ENCODE measurements around the gene HLA-DRB1. TPM values are rescaled to one million over a fixed set of nuclear protein-coding genes. Genes with fewer than 3 reads are reported as not detected.
"Not testable (repeated sequence)": the region's sequence is repeated elsewhere in the genome, so short reads cannot be mapped to it uniquely, and the experiment has no call there.

Gene HLA-DRB1
- total and polyA plus RNA-seq, 12 donors, result 14.8 to 627 (median 119) TPM

DNA sequence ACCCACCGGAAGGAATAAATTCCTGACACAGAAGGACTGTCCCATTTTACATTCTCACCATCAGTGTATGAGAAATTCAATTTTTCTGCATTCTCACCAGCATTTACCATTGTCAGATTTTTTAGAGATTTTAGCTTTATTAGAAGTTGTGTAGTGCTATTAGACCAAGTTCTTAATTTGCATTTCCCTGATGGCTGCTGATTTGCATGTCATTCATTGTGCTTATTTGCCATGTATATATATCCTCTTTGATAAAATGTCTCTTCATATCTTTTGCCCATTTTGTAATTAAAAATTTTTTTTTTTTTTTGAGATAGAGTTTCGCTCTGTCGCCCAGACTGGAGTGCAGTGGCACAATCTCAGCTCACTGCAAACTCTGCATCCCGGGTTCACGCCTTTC lies 49.8 kb downstream of the HLA-DRB1 start:
- 23 to 52% (median 29%) methylated on average over 2 to 5 of the region's 5 CpGs for WGBS, 4 donors
- intact Hi-C loops (cut with DNase I), result no loop called here

DNA sequence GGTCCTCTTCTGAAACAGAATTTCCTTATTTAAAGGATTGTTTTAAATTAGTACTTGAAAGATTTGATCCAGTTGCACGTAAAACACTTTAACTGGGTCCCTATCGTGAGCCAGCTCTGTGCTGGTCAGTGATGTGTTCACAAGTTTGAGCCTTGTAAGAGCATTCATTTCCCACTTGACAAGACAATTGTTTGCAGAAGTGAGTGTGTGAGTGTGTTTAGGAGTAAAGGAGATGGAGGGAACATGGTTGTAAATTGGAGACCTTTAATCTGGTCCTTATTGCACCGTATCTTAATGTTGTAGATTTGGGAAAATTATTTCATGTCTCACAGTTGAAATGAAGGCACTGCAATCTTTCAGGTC lies 59.2 kb downstream of the HLA-DRB1 start:
- H3K36me3 ChIP-seq (replicated peaks in 1 of 2); H3K4me1 ChIP-seq (replicated peaks in 1 of 2); DNase-seq; H3K9me3 ChIP-seq (replicated peaks in 1 of 3); H3K27ac ChIP-seq; intact Hi-C loops (cut with DNase I); H3K4me3 ChIP-seq; H3K27me3 ChIP-seq: not testable (repeated sequence)
- 0% methylated on average over 2 to 3 of the region's 3 CpGs for WGBS, 4 donors

More for the DNA sequence above, 49.8 kb downstream of the HLA-DRB1 start:
- Histone ChIP-seq H3K27me3 (no peaks in the 10 kb centered on the region), H3K4me1 (replicated peaks in 1 of 2) (no peaks in the 10 kb centered on the region), H3K9me3 (replicated peaks in 1 of 3) (no peaks in the 10 kb centered on the region), H3K4me3 (no peak overlapping the region), H3K36me3 (replicated peaks in 1 of 2) (no peaks in the 10 kb centered on the region), H3K27ac (no peak overlapping the region)
- TF ChIP-seq, protein P1, sequence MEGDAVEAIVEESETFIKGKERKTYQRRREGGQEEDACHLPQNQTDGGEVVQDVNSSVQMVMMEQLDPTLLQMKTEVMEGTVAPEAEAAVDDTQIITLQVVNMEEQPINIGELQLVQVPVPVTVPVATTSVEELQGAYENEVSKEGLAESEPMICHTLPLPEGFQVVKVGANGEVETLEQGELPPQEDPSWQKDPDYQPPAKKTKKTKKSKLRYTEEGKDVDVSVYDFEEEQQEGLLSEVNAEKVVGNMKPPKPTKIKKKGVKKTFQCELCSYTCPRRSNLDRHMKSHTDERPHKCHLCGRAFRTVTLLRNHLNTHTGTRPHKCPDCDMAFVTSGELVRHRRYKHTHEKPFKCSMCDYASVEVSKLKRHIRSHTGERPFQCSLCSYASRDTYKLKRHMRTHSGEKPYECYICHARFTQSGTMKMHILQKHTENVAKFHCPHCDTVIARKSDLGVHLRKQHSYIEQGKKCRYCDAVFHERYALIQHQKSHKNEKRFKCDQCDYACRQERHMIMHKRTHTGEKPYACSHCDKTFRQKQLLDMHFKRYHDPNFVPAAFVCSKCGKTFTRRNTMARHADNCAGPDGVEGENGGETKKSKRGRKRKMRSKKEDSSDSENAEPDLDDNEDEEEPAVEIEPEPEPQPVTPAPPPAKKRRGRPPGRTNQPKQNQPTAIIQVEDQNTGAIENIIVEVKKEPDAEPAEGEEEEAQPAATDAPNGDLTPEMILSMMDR (IDR thresholded peaks at IDR 0.05), result no peak
- no peak for TF ChIP-seq POLR2A (IDR thresholded peaks at IDR 0.05)
- no peak for DNase-seq

DNA sequence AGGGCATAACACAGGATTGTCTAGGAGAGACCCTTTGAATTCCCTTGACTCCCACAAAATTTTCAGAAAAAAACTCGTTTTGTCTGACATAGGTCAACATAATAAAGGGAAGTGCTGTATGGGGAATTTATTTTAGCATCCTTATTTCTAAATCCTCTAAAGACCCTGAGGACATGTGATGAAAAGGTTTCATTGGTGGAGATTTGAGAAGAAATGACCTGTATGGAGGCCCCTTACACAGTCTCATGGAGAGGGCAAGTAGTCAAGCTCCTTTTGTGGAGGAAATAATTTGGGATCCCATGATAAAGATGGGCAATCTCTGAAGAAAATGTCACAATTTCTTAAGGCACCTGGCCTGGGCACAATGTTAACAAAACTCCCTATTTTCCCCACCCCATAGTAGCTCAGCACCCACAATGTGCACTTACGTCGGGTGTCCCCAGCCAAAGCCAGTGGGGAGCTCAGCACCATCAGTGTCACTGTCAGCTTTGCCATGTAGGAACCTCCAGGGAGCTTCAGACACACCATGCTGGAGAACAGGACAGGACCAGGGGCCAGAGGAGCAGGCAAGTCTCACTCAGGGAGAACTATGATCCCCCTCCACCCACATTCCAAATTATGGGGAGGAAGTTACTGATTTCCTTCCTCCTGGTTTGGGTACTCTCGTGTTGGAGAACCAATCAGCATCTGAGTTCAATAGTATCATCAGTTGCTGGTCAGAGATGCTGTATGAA lies 59.8 kb downstream of the HLA-DRB1 start, which contains the start of gene HLA-DRB5:
TSS of gene HLA-DRB5 (minus strand) at position 591 of the 734 bp plus-strand sequence. CDS start at position 528, 63 bp downstream.
- intact Hi-C loops (cut with DNase I), result loop anchor here (5.0 to 10.0 kb wide), 2 partner anchors 42 to 55 kb away; partner anchors contain the start of gene HLA-DRB1 (in 1 of the 2)
- 0 to 27% (median 18%) methylated on average over 2 to 3 of the region's 4 CpGs; no CpG with 5 or more reads in 1 of the 4 donors for WGBS, 4 donors
- Histone ChIP-seq H3K4me1 (replicated peaks in 1 of 2) (no peaks in the 10 kb centered on the region), H3K36me3 (replicated peaks in 1 of 2) (no peaks in the 10 kb centered on the region), H3K27me3 (no peaks in the 10 kb centered on the region), H3K4me3 (no peak within 1 kb of the TSS), H3K27ac (peak within 1 kb of the TSS in 1 of 5 donors; percentile 19), H3K9me3 (replicated peaks in 1 of 3) (no peaks in the 10 kb centered on the region)
- DNase-seq, result peak; percentile 22 to 70 (median 51)
- peak in 1 of 2 donors; percentile 68 for TF ChIP-seq POLR2A (IDR thresholded peaks at IDR 0.05)
- TF ChIP-seq, protein P1 (IDR thresholded peaks at IDR 0.05), result no peak

Small RNA genes lying within 50 kb of the gene (small RNA-seq; reads per million reads assigned to genes)
- gene RNU1-61P, result 0 reads per million in 2 donors

Other genes with a start within 250 kb of the HLA-DRB1 start
- gene TSBP1, start 217.9 kb downstream of the HLA-DRB1 start, total RNA-seq, result not detected
- not detected for gene TSBP1, start 217.9 kb downstream of the HLA-DRB1 start, polyA plus RNA-seq
- gene BTNL2, start 182.7 kb downstream of the HLA-DRB1 start, total RNA-seq, result under 1 TPM in 1 of 9 donors, not detected in 8; 0.31 TPM
- gene BTNL2, start 182.7 kb downstream of the HLA-DRB1 start, polyA plus RNA-seq, result not detected
- gene HLA-DRA, start 150.0 kb downstream of the HLA-DRB1 start, total RNA-seq, result 1,000 to 10,000 TPM in 1 of 9 donors, 100 to 1,000 TPM in 7, 10 to 100 TPM in 1; 36.8 to 1,447 (median 612) TPM
- 100 to 1,000 TPM; 101 to 572 (median 129) TPM for gene HLA-DRA, start 150.0 kb downstream of the HLA-DRB1 start, polyA plus RNA-seq
- 100 to 1,000 TPM in 2 of 9 donors, 10 to 100 TPM in 3, 1 to 10 TPM in 1, under 1 TPM in 1, not detected in 2; 0.55 to 694 (median 29.5) TPM for gene HLA-DRB5, start 59.6 kb downstream of the HLA-DRB1 start, total RNA-seq
- 10 to 100 TPM in 1 of 3 donors, under 1 TPM in 2; 0.34 to 27.2 (median 0.48) TPM for gene HLA-DRB5, start 59.6 kb downstream of the HLA-DRB1 start, polyA plus RNA-seq
- 100 to 1,000 TPM in 1 of 9 donors, 10 to 100 TPM in 4, 1 to 10 TPM in 3, under 1 TPM in 1; 0.22 to 135 (median 15.0) TPM for gene HLA-DQA1, start 47.6 kb upstream of the HLA-DRB1 start, total RNA-seq
- gene HLA-DQA1, start 47.6 kb upstream of the HLA-DRB1 start, polyA plus RNA-seq, result 10 to 100 TPM in 2 of 3 donors, 1 to 10 TPM in 1; 7.4 to 20.1 (median 16.9) TPM
- 100 to 1,000 TPM in 1 of 9 donors, 10 to 100 TPM in 2, 1 to 10 TPM in 6; 1.4 to 208 (median 9.0) TPM for gene HLA-DQB1, start 76.8 kb upstream of the HLA-DRB1 start, total RNA-seq
- gene HLA-DQB1, start 76.8 kb upstream of the HLA-DRB1 start, polyA plus RNA-seq, result 100 to 1,000 TPM in 2 of 3 donors, 1 to 10 TPM in 1; 8.8 to 189 (median 151) TPM
- 10 to 100 TPM in 1 of 9 donors, 1 to 10 TPM in 6, under 1 TPM in 1, not detected in 1; 0.47 to 17.8 (median 2.4) TPM for gene HLA-DQA2, start 151.5 kb upstream of the HLA-DRB1 start, total RNA-seq
- gene HLA-DQA2, start 151.5 kb upstream of the HLA-DRB1 start, polyA plus RNA-seq, result 1 to 10 TPM in 1 of 3 donors, not detected in 2; 3.0 TPM
- gene HLA-DQB2, start 173.7 kb upstream of the HLA-DRB1 start, total RNA-seq, result 10 to 100 TPM in 2 of 9 donors, 1 to 10 TPM in 3, under 1 TPM in 3, not detected in 1; 0.17 to 19.1 (median 2.8) TPM
- under 1 TPM in 1 of 3 donors, not detected in 2; 0.31 TPM for gene HLA-DQB2, start 173.7 kb upstream of the HLA-DRB1 start, polyA plus RNA-seq
- gene HLA-DOB, start 227.2 kb upstream of the HLA-DRB1 start, total RNA-seq, result under 1 TPM in 5 of 9 donors, not detected in 4; 0.28 to 0.69 (median 0.61) TPM
- 1 to 10 TPM in 1 of 3 donors, under 1 TPM in 2; 0.71 to 1.6 (median 0.99) TPM for gene HLA-DOB, start 227.2 kb upstream of the HLA-DRB1 start, polyA plus RNA-seq
- gene TAP2, start 248.9 kb upstream of the HLA-DRB1 start, total RNA-seq, result 10 to 100 TPM in 6 of 9 donors, 1 to 10 TPM in 3; 4.8 to 48.0 (median 19.4) TPM
- gene TAP2, start 248.9 kb upstream of the HLA-DRB1 start, polyA plus RNA-seq, result 10 to 100 TPM; 20.5 to 24.3 (median 21.5) TPM